ENCODE measurements around the gene ATCAY. TPM values are rescaled to one million over a fixed set of nuclear protein-coding genes. Genes with fewer than 3 reads are reported as not detected.

Gene ATCAY
- polyA plus RNA-seq, 1 experiment = 0.30 TPM

DNA sequence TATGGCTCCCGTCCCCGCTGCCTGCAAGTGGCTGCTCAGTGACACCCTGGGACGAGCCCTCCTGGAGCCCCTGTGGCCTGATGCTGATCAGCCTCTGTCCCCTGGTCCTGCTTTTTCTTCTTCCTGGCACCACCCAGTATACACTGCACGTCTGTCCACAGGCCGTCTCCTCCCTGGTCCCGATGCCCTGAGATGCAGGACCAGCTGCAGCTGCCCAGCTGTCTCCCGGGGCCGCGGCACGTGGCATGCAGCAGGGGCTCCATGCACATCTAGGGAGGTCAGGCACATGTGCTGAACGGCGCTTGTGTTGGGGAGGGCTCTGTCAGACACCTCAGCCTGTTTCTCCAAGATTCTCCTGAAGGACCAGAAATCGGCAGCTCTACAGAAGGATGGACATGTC lies 41.8 kb upstream of the ATCAY start:
- H3K9me3 ChIP-seq (ENCODE audit: control insufficient read depth, insufficient read depth, low read length) = peaks cover 17% of the 10 kb centered on the region
- ChIA-PET CTCF (no interaction called here), POLR2A (no interaction called here)
- H3K27ac ChIP-seq (ENCODE audit: low read depth, low read length) = no peak overlapping the region
- H3K4me3 ChIP-seq (ENCODE audit: low read depth, low read length) = no peak overlapping the region
- DNase-seq (ENCODE audit: low read depth, low spot score) = no peak
- H3K27me3 ChIP-seq (ENCODE audit: control insufficient read depth, insufficient read depth, low read length) = peaks cover 6% of the 10 kb centered on the region
- TF ChIP-seq, protein P1, sequence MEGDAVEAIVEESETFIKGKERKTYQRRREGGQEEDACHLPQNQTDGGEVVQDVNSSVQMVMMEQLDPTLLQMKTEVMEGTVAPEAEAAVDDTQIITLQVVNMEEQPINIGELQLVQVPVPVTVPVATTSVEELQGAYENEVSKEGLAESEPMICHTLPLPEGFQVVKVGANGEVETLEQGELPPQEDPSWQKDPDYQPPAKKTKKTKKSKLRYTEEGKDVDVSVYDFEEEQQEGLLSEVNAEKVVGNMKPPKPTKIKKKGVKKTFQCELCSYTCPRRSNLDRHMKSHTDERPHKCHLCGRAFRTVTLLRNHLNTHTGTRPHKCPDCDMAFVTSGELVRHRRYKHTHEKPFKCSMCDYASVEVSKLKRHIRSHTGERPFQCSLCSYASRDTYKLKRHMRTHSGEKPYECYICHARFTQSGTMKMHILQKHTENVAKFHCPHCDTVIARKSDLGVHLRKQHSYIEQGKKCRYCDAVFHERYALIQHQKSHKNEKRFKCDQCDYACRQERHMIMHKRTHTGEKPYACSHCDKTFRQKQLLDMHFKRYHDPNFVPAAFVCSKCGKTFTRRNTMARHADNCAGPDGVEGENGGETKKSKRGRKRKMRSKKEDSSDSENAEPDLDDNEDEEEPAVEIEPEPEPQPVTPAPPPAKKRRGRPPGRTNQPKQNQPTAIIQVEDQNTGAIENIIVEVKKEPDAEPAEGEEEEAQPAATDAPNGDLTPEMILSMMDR (IDR thresholded peaks at IDR 0.05; ENCODE audit: low read depth, low read length) = no peak

DNA sequence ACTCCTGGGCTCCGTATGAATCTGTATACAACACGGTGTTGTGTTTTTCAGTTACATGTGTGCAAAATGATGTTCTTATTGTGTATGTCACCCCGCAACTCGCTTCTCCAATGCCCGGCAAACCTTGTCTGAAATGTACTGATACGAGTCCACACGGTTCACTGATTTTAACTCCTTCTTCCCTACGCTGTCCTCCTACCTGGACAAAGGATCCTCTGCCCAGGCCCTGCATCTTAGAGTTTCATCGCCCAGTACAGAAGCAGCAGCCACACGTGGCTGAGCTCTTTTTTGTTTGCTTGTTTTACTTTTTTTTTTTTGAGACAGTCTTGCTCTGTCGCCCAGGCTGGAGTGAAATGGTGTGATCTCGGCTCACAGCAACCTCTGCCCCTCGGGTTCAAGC lies 40.5 kb upstream of the ATCAY start:
- Histone ChIP-seq H3K27me3 (ENCODE audit: control insufficient read depth, insufficient read depth, low read length) (peaks cover 6% of the 10 kb centered on the region), H3K4me3 (ENCODE audit: low read depth, low read length) (no peak overlapping the region), H3K27ac (ENCODE audit: low read depth, low read length) (no peak overlapping the region), H3K9me3 (ENCODE audit: control insufficient read depth, insufficient read depth, low read length) (peaks cover 9% of the 10 kb centered on the region)
- CTCF ChIA-PET = no interaction called here
- no peak for DNase-seq (ENCODE audit: low read depth, low spot score)
- TF ChIP-seq, protein P1 (IDR thresholded peaks at IDR 0.05; ENCODE audit: low read depth, low read length) = no peak
- POLR2A ChIA-PET = no interaction called here

DNA sequence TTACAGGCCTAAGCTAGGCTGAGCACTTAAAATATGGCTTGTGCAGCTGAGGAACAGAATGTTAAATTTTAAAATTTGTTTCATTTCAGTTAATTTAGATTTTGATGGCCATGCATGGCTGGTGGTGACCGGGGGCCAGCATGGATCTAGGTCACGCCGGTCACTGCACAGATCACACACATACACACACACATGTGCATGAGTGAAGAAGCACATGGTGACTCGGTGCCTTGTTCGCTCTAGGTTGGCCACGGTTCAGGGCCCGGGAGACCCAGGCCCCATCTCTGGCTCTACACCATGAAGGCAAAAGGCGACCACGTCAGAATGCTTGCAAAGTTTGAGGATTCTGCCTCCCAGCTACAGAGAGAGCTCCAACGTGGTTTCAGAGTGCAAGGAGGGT lies 39.7 kb upstream of the ATCAY start:
- TF ChIP-seq, protein P1 (IDR thresholded peaks at IDR 0.05; ENCODE audit: low read depth, low read length) = no peak
- H3K9me3 ChIP-seq (ENCODE audit: control insufficient read depth, insufficient read depth, low read length) = peaks cover 8% of the 10 kb centered on the region
- POLR2A ChIA-PET = no interaction called here
- no peak for DNase-seq (ENCODE audit: low read depth, low spot score)
- CTCF ChIA-PET = no interaction called here
- peaks cover 4% of the 10 kb centered on the region for H3K27me3 ChIP-seq (ENCODE audit: control insufficient read depth, insufficient read depth, low read length)
- H3K4me3 ChIP-seq (ENCODE audit: low read depth, low read length) = no peak overlapping the region
- H3K27ac ChIP-seq (ENCODE audit: low read depth, low read length) = no peak overlapping the region

DNA sequence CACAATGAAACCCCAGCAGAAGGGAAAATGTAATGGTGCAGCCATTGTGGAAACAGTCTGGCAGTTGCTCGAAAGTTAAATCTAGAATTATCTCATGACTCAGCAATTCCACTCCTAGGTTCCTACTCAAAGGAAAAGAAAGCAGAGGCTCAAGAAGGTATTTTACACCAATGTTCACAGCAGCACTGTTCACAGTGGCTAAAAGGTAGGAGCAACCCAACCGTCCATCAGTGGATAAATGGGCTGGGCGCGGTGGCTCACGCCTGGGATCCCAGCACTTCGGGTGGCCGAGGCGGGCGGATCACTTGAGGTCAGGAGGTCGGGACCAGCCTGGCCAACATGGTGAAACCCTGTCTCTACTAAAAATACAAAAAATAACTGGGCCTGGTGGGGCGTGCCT lies 37.5 kb upstream of the ATCAY start:
- ChIA-PET POLR2A (interaction anchor here (0.7 kb wide), 1 partner anchor 14 kb away, joined by 4 read pairs; no protein-coding TSS in a partner anchor), CTCF (no interaction called here)
- Histone ChIP-seq H3K27ac (ENCODE audit: low read depth, low read length) (no peak overlapping the region), H3K9me3 (ENCODE audit: control insufficient read depth, insufficient read depth, low read length) (peaks cover 10% of the 10 kb centered on the region; the same call in 1 of the 2 replicates), H3K4me3 (ENCODE audit: low read depth, low read length) (no peak overlapping the region), H3K27me3 (ENCODE audit: control insufficient read depth, insufficient read depth, low read length) (peaks cover 6% of the 10 kb centered on the region)
- TF ChIP-seq, protein P1 (IDR thresholded peaks at IDR 0.05; ENCODE audit: low read depth, low read length) = no peak
- no peak for DNase-seq (ENCODE audit: low read depth, low spot score)

DNA sequence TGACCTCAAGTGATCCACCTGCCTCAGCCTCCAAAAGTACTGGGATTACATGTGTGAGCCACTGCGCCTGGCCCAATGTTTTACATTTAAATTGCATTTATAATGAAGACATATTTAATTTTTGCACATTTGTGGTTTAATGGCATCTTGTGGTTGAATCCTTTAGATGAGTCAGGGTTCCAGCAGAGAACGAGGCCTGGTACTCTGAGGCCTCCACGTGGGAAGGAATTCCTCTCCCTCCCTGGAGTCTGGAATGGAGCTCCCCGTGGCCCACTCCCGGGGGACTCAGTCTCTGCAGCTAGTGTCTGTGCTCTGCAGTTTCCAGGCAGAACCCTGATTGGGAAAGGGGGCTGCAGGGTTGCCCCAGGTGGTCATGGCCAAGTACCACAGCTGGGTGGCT lies 35.9 kb upstream of the ATCAY start:
- POLR2A ChIA-PET = no interaction called here
- no peak for DNase-seq (ENCODE audit: low read depth, low spot score)
- Histone ChIP-seq H3K9me3 (ENCODE audit: control insufficient read depth, insufficient read depth, low read length) (peaks cover 4% of the 10 kb centered on the region; the same call in 1 of the 2 replicates), H3K27ac (ENCODE audit: low read depth, low read length) (no peak overlapping the region), H3K4me3 (ENCODE audit: low read depth, low read length) (no peak overlapping the region), H3K27me3 (ENCODE audit: control insufficient read depth, insufficient read depth, low read length) (peaks cover 9% of the 10 kb centered on the region)
- CTCF ChIA-PET = no interaction called here
- TF ChIP-seq, protein P1 (IDR thresholded peaks at IDR 0.05; ENCODE audit: low read depth, low read length) = no peak

Measured in AG04450 (cell line).